Fibroblast of the aortic adventitia (primary cell): ENCODE results near the gene FAF1. TPM values are rescaled to one million over a fixed set of nuclear protein-coding genes. Genes with fewer than 3 reads are reported as not detected.

ENCODE experiments used
- DNase-seq: peaks from one replicate; pipeline ENCODE4 v3.0.0-alpha.2; 2010; ENCODE audit warnings: low read depth
- H3K4me3 ChIP-seq: 2 replicates; pipeline ENCODE4 v1.5.1; 2011; ENCODE audit warnings: low read depth, mild to moderate bottlenecking, control low read depth, low read length, moderate library complexity
- total RNA-seq: library from RNA; depleted of rRNA; stranded (reverse); fragments of >200 nt; gene quantifications from 2 replicates; pipeline ENCODE4 v1.2.3, GENCODE V29; 2012; ENCODE audit warnings: low replicate concordance
- TF ChIP-seq, protein P1 (sequence below): IDR thresholded peaks from 2 replicates; pipeline ENCODE4 v1.5.1; 2011; ENCODE audit warnings: mild to moderate bottlenecking, low read length, control low read depth, inconsistent platforms; ENCODE audit not compliant: insufficient read depth

Gene FAF1
- total RNA-seq, 1 donor, result 93.8 TPM

DNA sequence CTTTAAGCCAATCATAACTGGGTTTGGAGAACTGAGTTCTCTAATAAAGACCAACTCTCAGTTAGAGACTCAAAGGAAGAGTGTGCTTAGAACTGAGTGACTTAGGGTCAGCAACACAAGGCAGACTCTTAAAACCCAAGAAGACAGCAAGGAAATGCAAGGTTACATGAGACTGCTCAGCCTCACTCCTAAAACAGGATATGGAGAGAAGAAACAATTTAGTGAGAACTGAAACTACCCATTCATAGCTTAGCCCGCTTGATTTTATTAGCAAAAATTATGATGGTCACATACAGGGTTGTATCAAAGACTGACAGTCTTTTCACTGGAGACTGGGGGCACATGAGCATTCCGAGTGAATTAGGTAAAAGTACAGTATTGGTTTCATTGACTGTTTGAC lies 457.9 kb downstream of the FAF1 start:
- H3K4me3 ChIP-seq, result no peak overlapping the region
- TF ChIP-seq, protein P1, sequence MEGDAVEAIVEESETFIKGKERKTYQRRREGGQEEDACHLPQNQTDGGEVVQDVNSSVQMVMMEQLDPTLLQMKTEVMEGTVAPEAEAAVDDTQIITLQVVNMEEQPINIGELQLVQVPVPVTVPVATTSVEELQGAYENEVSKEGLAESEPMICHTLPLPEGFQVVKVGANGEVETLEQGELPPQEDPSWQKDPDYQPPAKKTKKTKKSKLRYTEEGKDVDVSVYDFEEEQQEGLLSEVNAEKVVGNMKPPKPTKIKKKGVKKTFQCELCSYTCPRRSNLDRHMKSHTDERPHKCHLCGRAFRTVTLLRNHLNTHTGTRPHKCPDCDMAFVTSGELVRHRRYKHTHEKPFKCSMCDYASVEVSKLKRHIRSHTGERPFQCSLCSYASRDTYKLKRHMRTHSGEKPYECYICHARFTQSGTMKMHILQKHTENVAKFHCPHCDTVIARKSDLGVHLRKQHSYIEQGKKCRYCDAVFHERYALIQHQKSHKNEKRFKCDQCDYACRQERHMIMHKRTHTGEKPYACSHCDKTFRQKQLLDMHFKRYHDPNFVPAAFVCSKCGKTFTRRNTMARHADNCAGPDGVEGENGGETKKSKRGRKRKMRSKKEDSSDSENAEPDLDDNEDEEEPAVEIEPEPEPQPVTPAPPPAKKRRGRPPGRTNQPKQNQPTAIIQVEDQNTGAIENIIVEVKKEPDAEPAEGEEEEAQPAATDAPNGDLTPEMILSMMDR, result no peak
- DNase-seq, result no peak

DNA sequence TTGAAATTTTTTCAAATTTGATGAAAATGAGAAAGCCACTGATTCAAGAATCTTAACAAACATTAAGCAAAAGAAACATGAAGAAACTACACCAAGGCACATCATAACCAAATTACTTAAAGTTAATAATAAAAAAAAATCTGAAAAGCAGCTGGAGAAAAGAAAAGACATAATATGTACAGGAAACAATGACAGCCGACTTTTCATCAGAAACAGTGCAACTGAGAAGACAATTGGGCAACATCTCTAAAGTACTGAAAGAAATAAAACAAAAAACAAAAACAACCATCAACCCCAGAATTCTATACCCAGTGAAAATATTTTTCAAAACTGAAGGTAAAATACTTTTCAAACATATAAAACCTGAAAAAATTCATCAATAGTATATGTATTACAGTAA lies 463.1 kb downstream of the FAF1 start:
- DNase-seq, result no peak
- no peak overlapping the region for H3K4me3 ChIP-seq
- TF ChIP-seq, protein P1, result no peak

DNA sequence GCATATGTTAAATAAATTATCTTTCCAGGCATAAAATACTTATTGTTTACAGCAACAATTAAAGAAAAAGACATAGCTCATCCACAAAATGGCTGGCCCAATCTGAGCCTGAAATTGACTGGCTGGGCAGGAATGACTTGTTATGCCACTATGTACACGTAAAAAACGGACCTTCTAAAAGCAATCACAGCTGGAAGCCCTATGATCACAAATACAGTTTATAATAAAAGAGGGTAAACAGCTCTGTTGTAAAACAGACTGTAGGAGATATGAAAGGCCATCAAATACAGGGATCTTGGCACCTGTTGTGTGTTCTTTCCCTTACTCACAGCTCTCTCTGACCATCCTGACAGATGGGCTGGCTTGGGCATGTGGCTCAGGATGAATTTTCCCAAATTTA lies 466.4 kb downstream of the FAF1 start:
- TF ChIP-seq, protein P1, result no peak
- no peak overlapping the region for H3K4me3 ChIP-seq
- no peak for DNase-seq

DNA sequence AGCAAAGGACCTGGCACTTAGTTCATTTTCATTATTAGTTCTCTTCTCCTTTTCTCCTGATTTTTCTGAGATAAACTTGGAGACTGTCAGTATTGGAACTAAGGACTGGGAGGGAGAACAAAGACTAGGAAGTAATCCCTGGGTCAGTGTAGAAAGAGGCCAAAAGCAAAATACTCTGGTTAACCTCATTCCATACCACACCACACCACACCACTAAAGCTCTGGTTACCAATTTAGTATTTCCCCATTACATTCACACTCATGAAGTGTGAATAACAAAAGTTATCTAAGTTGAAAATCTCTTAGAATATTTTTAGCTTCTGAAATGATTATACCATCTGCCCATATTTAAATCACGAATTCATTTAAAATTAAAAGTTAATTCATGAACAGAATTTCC lies 467.9 kb downstream of the FAF1 start:
- TF ChIP-seq, protein P1, result no peak
- no peak for DNase-seq
- H3K4me3 ChIP-seq, result no peak overlapping the region

DNA sequence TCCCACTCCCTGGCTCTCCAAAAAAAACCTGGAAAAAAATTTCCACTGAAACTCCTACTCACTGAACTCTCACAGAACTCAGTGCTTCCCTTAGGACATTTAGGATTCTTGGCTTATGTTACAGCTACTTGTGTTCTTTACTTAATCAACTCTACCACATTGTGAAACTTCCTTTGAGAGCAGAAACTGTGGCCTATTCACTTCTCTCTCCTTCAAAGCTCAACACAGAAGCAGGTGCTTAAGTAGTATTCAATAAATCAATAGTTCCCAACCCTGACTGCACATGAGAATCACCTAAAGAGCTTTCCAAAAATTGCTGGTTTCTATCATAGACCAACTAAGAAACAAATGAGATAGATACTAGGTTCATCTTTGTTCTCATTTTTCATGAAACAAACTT lies 468.9 kb downstream of the FAF1 start:
- TF ChIP-seq, protein P1, result no peak
- peak; percentile 7 for DNase-seq
- H3K4me3 ChIP-seq, result no peak overlapping the region

DNA sequence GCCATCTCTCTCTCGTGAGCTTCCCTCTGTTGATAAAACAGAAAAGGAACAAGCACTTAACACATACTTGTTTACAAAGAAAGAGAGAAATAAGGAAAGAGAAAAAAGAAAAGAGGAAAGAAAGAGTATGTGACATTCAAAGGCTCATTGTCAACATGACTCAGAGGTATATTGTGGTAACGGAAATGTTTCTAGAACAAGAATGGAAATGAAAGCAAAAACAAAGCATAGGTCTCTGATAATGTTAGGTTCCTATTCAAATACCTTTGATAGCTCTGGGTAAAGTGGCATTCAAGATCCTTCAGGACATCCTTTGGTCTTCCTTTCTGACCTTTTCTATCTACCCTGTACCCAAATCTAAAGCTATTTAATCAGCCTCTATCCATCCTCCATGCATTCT lies 469.4 kb downstream of the FAF1 start:
- no peak for DNase-seq
- TF ChIP-seq, protein P1, result no peak
- no peak overlapping the region for H3K4me3 ChIP-seq

DNA sequence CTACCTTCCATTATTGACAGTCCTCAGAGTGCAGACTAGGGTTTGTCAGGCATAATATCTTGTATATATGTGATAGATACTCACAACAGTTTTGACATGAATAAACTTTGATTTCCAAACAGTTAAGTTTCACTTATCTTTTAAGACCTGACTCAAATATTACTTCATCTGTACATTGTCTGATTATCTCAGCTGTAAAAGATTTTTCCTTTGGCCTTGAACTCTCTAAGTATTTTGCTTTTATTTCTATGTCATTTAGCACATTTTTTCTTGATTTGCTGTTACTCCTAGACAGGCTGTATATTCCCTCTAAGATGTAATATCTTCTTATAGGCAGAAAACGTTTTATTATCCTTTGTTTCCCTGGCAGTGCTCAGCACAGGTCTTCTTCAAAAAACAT lies 471.2 kb downstream of the FAF1 start:
- DNase-seq, result peak; percentile 42
- no peak overlapping the region for H3K4me3 ChIP-seq
- TF ChIP-seq, protein P1, result no peak
